GM23338 (cell line): ENCODE measurements around the gene SPOCK2. TPM values are rescaled to one million over a fixed set of nuclear protein-coding genes. Genes with fewer than 3 reads are reported as not detected.

ENCODE experiments used
- ATAC-seq: fragments of 200-7000 bp; cut with Tn5 transposase; 3 replicates; pipeline ENCODE4 v1.9.1; 2020
- DNase-seq: peaks from one replicate; pipeline ENCODE4 v3.0.0-alpha.2; 2015; ENCODE audit warnings: low spot score
- H2AFZ ChIP-seq: fragments of 200-600 bp; sonication (generic); 2 replicates; pipeline ENCODE4 v1.8.0; 2016; ENCODE audit warnings: antibody characterized with exemption, mild to moderate bottlenecking, moderate library complexity
- H3F3A ChIP-seq: fragments of 200-600 bp; sonication (generic); replicated peaks from 2 replicates; pipeline ENCODE4 v1.8.0; 2017; ENCODE audit warnings: antibody characterized with exemption, mixed run types, low read depth
- H3K27ac ChIP-seq: fragments of 200-600 bp; sonication (generic); 2 replicates; pipeline ENCODE4 v1.6.1; 2016; ENCODE audit warnings: low read depth
- H3K27me3 ChIP-seq: fragments of 200-600 bp; sonication (generic); 2 replicates; pipeline ENCODE4 v1.8.0; 2016; ENCODE audit warnings: mild to moderate bottlenecking, mixed run types, moderate library complexity; ENCODE audit not compliant: insufficient read depth
- H3K36me3 ChIP-seq: fragments of 200-600 bp; sonication (generic); 2 replicates; pipeline ENCODE4 v1.8.0; 2016; ENCODE audit warnings: mild to moderate bottlenecking; ENCODE audit not compliant: insufficient read depth
- H3K4me1 ChIP-seq: fragments of 200-600 bp; sonication (generic); 2 replicates; pipeline ENCODE4 v1.8.0; 2016; ENCODE audit warnings: mild to moderate bottlenecking, moderate library complexity; ENCODE audit not compliant: insufficient read depth
- H3K4me2 ChIP-seq: fragments of 200-600 bp; sonication (generic); 2 replicates; pipeline ENCODE4 v1.7.1; 2017; ENCODE audit warnings: mixed run types
- H3K4me3 ChIP-seq: fragments of 200-600 bp; sonication (generic); 2 replicates; pipeline ENCODE4 v1.6.1; 2016; ENCODE audit warnings: mixed run types
- H3K79me2 ChIP-seq: fragments of 200-600 bp; sonication (generic); replicated peaks from 2 replicates; pipeline ENCODE4 v1.8.0; 2017; ENCODE audit warnings: mild to moderate bottlenecking; ENCODE audit not compliant: insufficient read depth
- H3K9me2 ChIP-seq: fragments of 200-600 bp; sonication (generic); 2 replicates; pipeline ENCODE4 v1.8.0; 2017; ENCODE audit not compliant: insufficient read depth
- H4K20me1 ChIP-seq: fragments of 200-600 bp; sonication (generic); replicated peaks from 2 replicates; pipeline ENCODE4 v1.8.0; 2017; ENCODE audit warnings: mild to moderate bottlenecking; ENCODE audit not compliant: insufficient read depth
- H3K27ac Mint-ChIP-seq: 2 replicates; pipeline ENCODE4 v1.8.0; 2020; ENCODE audit warnings: inconsistent platforms, mild to moderate bottlenecking, moderate library complexity, mixed read lengths
- H3K27me3 Mint-ChIP-seq: 3 replicates; pipeline ENCODE4 v1.8.0; 2022; ENCODE audit warnings: low read depth, mild to moderate bottlenecking, moderate library complexity, mixed read lengths, inconsistent platforms; ENCODE audit not compliant: insufficient read depth, poor library complexity
- H3K36me3 Mint-ChIP-seq: 3 replicates; pipeline ENCODE4 v1.8.0; 2021; ENCODE audit warnings: low read depth, mild to moderate bottlenecking, inconsistent platforms, moderate library complexity, mixed read lengths
- H3K4me1 Mint-ChIP-seq: 3 replicates; pipeline ENCODE4 v1.8.0; 2020; ENCODE audit warnings: mild to moderate bottlenecking, inconsistent platforms, mixed read lengths
- H3K4me3 Mint-ChIP-seq: 3 replicates; pipeline ENCODE4 v1.8.0; 2021; ENCODE audit warnings: moderate library complexity, mild to moderate bottlenecking, inconsistent platforms, mixed read lengths
- H3K9me3 Mint-ChIP-seq: 3 replicates; pipeline ENCODE4 v1.8.0; 2020; ENCODE audit warnings: moderate library complexity, mild to moderate bottlenecking, inconsistent platforms, mixed read lengths
- CREB1 ChIP-seq: fragments of 250-450 bp; sonication (Bioruptor Pico); IDR thresholded peaks from 2 replicates; pipeline ENCODE4 v1.5.0; 2020; ENCODE audit warnings: low read depth, mild to moderate bottlenecking, moderate library complexity
- EZH2 ChIP-seq: fragments of 200-600 bp; sonication (generic); IDR thresholded peaks from one replicate; pipeline ENCODE4 v1.8.0; 2017; ENCODE audit warnings: antibody characterized with exemption, mild to moderate bottlenecking, low read depth; ENCODE audit not compliant: unreplicated experiment
- EZH2phosphoT487 ChIP-seq: fragments of 200-600 bp; sonication (generic); IDR thresholded peaks from one replicate; pipeline ENCODE4 v1.8.1; 2018; ENCODE audit warnings: antibody characterized with exemption; ENCODE audit not compliant: unreplicated experiment
- JUNB ChIP-seq: IDR thresholded peaks from one replicate; pipeline ENCODE4 v1.6.1; 2016; ENCODE audit warnings: antibody characterized with exemption; ENCODE audit not compliant: unreplicated experiment
- NANOG ChIP-seq: IDR thresholded peaks from 2 replicates; pipeline ENCODE4 v1.6.1; 2016; ENCODE audit warnings: antibody characterized with exemption, borderline replicate concordance
- POLR2AphosphoS5 ChIP-seq: IDR thresholded peaks from 2 replicates; pipeline ENCODE4 v1.6.1; 2016; ENCODE audit warnings: antibody characterized with exemption, low read depth
- STAT1 ChIP-seq: IDR thresholded peaks from one replicate; pipeline ENCODE4 v1.6.1; 2016; ENCODE audit warnings: antibody characterized with exemption; ENCODE audit not compliant: unreplicated experiment
- polyA plus RNA-seq: library from polyadenylated mRNA; unstranded; fragments of >200 nt; fragmentation: Nextera tagmentation; extraction: Ambion mirVana; gene quantifications from 2 replicates; pipeline ENCODE4 v1.2.1, GENCODE V29; 2016
- total RNA-seq: library from RNA; depleted of rRNA; stranded (reverse); fragments of >200 nt; shearing (Covaris generic); gene quantifications from 2 replicates; pipeline ENCODE4 v1.2.3, GENCODE V29; 2014
- TF ChIP-seq, protein P1 (sequence below): IDR thresholded peaks from one replicate; pipeline ENCODE4 v1.6.1; 2018; ENCODE audit warnings: antibody characterized with exemption; ENCODE audit not compliant: unreplicated experiment
- TF ChIP-seq, protein P2 (sequence below), 2 experiments: fragments of 200-600 bp in 1 of 2; sonication (generic) in 1 of 2; conservative IDR thresholded peaks; 2 replicates each; pipeline versions ENCODE4 v1.5.1 to v1.6.1; 2016 to 2017; ENCODE audit warnings: antibody characterized with exemption in 2 of 2, low read depth in 2 of 2, mild to moderate bottlenecking in 2 of 2, moderate library complexity in 1 of 2
- TF ChIP-seq, protein P3 (sequence below): IDR thresholded peaks from 2 replicates; pipeline ENCODE4 v1.6.1; 2016; ENCODE audit warnings: antibody characterized with exemption

The SPOCK2 gene
- total and polyA plus RNA-seq, 2 experiments from 2014 or later, result 1.3 to 3.6 TPM

DNA sequence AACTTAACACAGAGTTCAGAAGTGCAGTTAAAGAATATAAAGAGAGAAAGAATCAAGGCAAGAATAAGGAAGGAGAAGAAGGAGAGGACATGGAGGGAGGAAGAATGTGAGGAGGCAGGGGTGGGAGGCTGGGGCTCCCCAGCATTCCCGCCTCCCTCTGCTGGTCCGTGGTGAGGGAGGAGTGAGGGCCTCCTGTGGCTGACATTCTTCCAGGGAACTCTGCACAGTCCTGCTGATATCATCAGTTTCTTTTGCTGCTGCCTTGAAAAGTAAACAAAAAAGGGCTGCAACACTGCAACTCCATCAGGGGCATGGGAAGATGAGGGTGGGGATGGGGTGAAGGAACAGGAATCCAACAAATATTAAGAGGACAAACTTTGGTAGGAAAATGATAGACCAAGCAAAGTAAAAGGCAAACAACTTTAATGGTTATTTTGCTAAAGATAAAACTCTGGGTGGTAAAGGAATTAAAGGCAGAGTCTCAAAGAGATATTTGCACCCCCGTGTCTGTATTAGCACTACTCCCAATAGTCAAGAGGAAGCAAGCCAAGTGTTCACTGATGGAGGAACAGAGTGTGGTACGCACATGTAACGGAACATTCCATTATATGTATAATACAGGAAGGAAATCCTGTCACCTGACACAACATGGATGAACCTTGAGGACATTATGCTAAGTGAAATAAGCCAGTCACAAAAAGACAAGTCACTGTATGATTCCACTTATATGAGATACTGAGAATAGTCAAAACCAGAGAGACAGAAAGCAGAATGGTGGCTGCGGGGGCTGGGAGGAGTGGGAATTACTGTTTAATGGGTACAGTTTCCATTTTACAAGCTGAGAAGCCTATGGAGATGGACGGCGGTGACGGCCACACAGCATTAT, 8.0 kb upstream of the SPOCK2 start:
- no peak for DNase-seq
- Histone ChIP-seq H2AFZ (no peak overlapping the region), H3F3A (no peaks in the 10 kb centered on the region), H3K4me3 (no peak overlapping the region), H3K79me2 (no peaks in the 10 kb centered on the region), H3K27me3 (no peaks in the 10 kb centered on the region), H4K20me1 (no peaks in the 10 kb centered on the region), H3K4me2 (no peak overlapping the region), H3K36me3 (no peaks in the 10 kb centered on the region), H3K4me1 (no peaks in the 10 kb centered on the region), H3K27ac (no peak overlapping the region), H3K9me2 (no peaks in the 10 kb centered on the region)
- Mint-ChIP-seq H3K9me3 (no peaks in the 10 kb centered on the region), H3K4me3 (no peak overlapping the region), H3K36me3 (peaks cover 3% of the 10 kb centered on the region; the same call in 2 of the 3 replicates), H3K27me3 (peaks cover 3% of the 10 kb centered on the region), H3K4me1 (peaks cover 2% of the 10 kb centered on the region; the same call in 2 of the 3 replicates), H3K27ac (no peak overlapping the region)
- peak; percentile 78 for ATAC-seq
- TF ChIP-seq EZH2phosphoT487 (no peak), POLR2AphosphoS5 (no peak), JUNB (no peak), NANOG (no peak), CREB1 (CRISPR knock-in tag) (no peak)
- TF ChIP-seq, protein P1, sequence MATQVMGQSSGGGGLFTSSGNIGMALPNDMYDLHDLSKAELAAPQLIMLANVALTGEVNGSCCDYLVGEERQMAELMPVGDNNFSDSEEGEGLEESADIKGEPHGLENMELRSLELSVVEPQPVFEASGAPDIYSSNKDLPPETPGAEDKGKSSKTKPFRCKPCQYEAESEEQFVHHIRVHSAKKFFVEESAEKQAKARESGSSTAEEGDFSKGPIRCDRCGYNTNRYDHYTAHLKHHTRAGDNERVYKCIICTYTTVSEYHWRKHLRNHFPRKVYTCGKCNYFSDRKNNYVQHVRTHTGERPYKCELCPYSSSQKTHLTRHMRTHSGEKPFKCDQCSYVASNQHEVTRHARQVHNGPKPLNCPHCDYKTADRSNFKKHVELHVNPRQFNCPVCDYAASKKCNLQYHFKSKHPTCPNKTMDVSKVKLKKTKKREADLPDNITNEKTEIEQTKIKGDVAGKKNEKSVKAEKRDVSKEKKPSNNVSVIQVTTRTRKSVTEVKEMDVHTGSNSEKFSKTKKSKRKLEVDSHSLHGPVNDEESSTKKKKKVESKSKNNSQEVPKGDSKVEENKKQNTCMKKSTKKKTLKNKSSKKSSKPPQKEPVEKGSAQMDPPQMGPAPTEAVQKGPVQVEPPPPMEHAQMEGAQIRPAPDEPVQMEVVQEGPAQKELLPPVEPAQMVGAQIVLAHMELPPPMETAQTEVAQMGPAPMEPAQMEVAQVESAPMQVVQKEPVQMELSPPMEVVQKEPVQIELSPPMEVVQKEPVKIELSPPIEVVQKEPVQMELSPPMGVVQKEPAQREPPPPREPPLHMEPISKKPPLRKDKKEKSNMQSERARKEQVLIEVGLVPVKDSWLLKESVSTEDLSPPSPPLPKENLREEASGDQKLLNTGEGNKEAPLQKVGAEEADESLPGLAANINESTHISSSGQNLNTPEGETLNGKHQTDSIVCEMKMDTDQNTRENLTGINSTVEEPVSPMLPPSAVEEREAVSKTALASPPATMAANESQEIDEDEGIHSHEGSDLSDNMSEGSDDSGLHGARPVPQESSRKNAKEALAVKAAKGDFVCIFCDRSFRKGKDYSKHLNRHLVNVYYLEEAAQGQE, result no peak

DNA sequence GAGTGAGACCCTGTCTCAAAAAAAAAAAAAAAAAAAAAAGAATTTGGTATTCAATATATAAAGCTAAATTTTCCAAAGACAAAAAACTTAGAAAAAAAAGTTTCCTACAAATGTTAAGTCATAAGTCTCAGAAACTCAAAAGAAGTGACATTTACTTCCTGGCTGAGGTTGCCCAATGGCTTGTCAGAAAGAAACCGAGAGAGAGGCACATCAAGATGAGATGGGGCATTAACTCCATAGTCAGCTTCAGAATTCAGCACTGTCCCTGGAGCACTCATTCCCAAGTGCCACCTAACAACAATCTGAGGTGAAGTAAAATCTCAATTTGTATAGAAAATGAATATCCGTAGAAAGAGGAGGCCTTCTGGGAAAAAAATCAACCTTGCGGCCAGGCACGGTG, 6.8 kb upstream of the SPOCK2 start:
- DNase-seq (no peak), ATAC-seq (no peak)
- H3K4me3 Mint-ChIP-seq, result no peak overlapping the region
- Histone ChIP-seq H3K4me1 (no peaks in the 10 kb centered on the region), H3K4me3 (no peak overlapping the region), H3K79me2 (no peaks in the 10 kb centered on the region), H3K9me2 (no peaks in the 10 kb centered on the region), H4K20me1 (no peaks in the 10 kb centered on the region), H3K27ac (no peak overlapping the region), H3K4me2 (no peak overlapping the region), H3F3A (0 out of 2 replicates have a peak, but pooled peaks cover 3% of the 10 kb centered on the region), H2AFZ (no peak overlapping the region), H3K36me3 (no peaks in the 10 kb centered on the region), H3K27me3 (peaks cover 5% of the 10 kb centered on the region; the same call in 1 of the 2 replicates)
- H3K9me3 Mint-ChIP-seq, result no peaks in the 10 kb centered on the region
- H3K36me3 Mint-ChIP-seq, result peaks cover 3% of the 10 kb centered on the region; the same call in 2 of the 3 replicates
- no peak overlapping the region for H3K27ac Mint-ChIP-seq
- H3K4me1 Mint-ChIP-seq, result peaks cover 4% of the 10 kb centered on the region
- H3K27me3 Mint-ChIP-seq, result peaks cover 6% of the 10 kb centered on the region
- no peak for TF ChIP-seq POLR2AphosphoS5
- TF ChIP-seq, protein P2, sequence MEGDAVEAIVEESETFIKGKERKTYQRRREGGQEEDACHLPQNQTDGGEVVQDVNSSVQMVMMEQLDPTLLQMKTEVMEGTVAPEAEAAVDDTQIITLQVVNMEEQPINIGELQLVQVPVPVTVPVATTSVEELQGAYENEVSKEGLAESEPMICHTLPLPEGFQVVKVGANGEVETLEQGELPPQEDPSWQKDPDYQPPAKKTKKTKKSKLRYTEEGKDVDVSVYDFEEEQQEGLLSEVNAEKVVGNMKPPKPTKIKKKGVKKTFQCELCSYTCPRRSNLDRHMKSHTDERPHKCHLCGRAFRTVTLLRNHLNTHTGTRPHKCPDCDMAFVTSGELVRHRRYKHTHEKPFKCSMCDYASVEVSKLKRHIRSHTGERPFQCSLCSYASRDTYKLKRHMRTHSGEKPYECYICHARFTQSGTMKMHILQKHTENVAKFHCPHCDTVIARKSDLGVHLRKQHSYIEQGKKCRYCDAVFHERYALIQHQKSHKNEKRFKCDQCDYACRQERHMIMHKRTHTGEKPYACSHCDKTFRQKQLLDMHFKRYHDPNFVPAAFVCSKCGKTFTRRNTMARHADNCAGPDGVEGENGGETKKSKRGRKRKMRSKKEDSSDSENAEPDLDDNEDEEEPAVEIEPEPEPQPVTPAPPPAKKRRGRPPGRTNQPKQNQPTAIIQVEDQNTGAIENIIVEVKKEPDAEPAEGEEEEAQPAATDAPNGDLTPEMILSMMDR (conservative IDR thresholded peaks at IDR 0.05; ENCODE audit: low read depth in 2 of 2), result no peak
- TF ChIP-seq STAT1, result no peak
- TF ChIP-seq EZH2, result no peak
- TF ChIP-seq, protein P3, sequence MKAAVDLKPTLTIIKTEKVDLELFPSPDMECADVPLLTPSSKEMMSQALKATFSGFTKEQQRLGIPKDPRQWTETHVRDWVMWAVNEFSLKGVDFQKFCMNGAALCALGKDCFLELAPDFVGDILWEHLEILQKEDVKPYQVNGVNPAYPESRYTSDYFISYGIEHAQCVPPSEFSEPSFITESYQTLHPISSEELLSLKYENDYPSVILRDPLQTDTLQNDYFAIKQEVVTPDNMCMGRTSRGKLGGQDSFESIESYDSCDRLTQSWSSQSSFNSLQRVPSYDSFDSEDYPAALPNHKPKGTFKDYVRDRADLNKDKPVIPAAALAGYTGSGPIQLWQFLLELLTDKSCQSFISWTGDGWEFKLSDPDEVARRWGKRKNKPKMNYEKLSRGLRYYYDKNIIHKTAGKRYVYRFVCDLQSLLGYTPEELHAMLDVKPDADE, result no peak
